Measurements from ENCODE around the gene SPATA24. TPM values are rescaled to one million over a fixed set of nuclear protein-coding genes. Genes with fewer than 3 reads are reported as not detected.

The SPATA24 gene
- total and polyA plus RNA-seq, 2 of the 13 experiments (the other 11 are each of a cell fraction or from before 2014, with no cell fraction given), result 6.0 to 11.1 TPM

DNA sequence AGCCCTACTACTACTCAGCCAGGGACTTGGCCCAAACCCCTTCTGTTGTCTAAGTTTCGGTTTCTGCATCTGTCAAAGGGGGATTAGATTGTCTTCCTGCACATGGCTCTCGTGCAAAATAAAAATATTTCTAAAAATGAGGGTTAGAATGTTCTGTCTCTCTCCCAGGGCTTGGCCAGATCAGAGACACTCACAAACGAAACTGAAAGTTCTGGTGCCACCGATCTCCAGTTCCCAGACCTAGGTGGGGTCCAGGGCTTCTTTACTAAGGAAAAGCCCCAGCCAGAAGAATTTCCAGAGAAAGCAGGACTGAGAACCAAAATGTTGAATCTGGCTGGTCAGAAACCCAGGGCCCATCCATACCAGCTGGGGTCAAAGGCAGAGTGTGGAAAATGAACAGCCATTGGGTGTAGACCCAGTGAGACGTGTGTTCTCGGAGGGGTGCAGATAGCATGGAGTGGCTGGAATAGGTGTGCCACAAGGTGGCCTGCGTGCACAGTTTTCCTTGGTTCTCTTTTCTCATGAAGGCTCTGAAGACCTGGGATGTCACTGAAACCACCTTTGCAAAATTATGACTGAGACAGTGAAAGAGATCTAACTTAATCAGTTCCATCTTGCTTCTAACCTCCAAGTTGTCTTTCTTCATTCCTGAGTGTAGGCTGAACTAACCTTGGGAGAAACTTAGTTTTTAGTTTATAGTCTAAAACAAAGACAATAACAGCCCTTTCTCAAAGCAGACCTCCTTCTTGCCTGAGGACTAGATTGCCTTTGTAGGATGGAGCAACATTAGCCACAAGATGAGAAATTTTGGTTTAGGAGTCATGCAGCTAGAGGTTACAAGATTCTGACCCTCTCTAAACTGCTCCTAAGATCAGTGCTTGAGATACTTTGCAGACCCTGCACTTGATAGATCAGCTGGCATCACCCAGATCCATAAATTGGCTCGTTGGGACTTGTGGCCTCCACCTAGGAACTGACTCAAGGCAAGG lies 18.5 kb downstream of the SPATA24 start (continued):
- TF ChIP-seq SNAPC2 (CRISPR knock-in tag; IDR thresholded peaks at IDR 0.05) (no peak), STAG1 (CRISPR knock-in tag; IDR thresholded peaks at IDR 0.05) (peak; percentile 79), ZNF12 (CRISPR knock-in tag; IDR thresholded peaks at IDR 0.05) (no peak), CBFB (CRISPR knock-in tag; IDR thresholded peaks at IDR 0.05) (no peak), HMG20B (CRISPR knock-in tag; conservative IDR thresholded peaks at IDR 0.05) (no peak), ZNF629 (CRISPR knock-in tag; conservative IDR thresholded peaks at IDR 0.05) (no peak), ZNF496 (CRISPR knock-in tag; IDR thresholded peaks at IDR 0.05; ENCODE audit: insufficient replicate concordance) (no peak), ZMYM4 (CRISPR knock-in tag; IDR thresholded peaks at IDR 0.05) (no peak; the same call in 1 of the 2 replicates), FOXK2 (IDR thresholded peaks at IDR 0.05) (no peak), ZNF260 (CRISPR knock-in tag; IDR thresholded peaks at IDR 0.05; ENCODE audit: borderline replicate concordance, low read depth) (no peak), HCFC1 (IDR thresholded peaks at IDR 0.05; ENCODE audit: low read depth, low read length) (no peak), ISL2 (CRISPR knock-in tag; IDR thresholded peaks at IDR 0.05) (no peak), ZFP91 (CRISPR knock-in tag; IDR thresholded peaks at IDR 0.05; ENCODE audit: borderline replicate concordance) (0 out of 2 replicates have a peak, but pooled peaks have one; percentile 43), FOXC1 (CRISPR knock-in tag; IDR thresholded peaks at IDR 0.05; ENCODE audit: borderline replicate concordance) (no peak), ZNF547 (CRISPR knock-in tag; IDR thresholded peaks at IDR 0.05) (no peak), CEBPG (CRISPR knock-in tag; IDR thresholded peaks at IDR 0.05) (peak; percentile 27; the same call in 1 of the 2 replicates), HBP1 (CRISPR knock-in tag; IDR thresholded peaks at IDR 0.05; ENCODE audit: low read depth) (no peak), ZNF33B (CRISPR knock-in tag; IDR thresholded peaks at IDR 0.05) (no peak), SRSF4 (IDR thresholded peaks at IDR 0.05; ENCODE audit: low read depth, low read length, poor library complexity, severe bottlenecking) (no peak), IKZF1 (IDR thresholded peaks at IDR 0.05) (no peak), ZFP90 (CRISPR knock-in tag; IDR thresholded peaks at IDR 0.05; ENCODE audit: borderline replicate concordance) (no peak), ZKSCAN8 (CRISPR knock-in tag; IDR thresholded peaks at IDR 0.05; ENCODE audit: borderline replicate concordance) (no peak), MLLT10 (CRISPR knock-in tag; IDR thresholded peaks at IDR 0.05) (no peak)
- TF ChIP-seq, protein P1, sequence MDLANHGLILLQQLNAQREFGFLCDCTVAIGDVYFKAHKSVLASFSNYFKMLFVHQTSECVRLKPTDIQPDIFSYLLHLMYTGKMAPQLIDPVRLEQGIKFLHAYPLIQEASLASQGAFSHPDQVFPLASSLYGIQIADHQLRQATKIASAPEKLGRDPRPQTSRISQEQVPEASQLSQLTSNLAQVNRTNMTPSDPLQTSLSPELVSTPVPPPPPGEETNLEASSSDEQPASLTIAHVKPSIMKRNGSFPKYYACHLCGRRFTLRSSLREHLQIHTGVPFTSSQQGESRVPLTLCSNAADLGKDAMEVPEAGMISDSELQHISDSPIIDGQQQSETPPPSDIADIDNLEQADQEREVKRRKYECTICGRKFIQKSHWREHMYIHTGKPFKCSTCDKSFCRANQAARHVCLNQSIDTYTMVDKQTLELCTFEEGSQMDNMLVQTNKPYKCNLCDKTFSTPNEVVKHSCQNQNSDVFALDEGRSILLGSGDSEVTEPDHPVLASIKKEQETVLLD (CRISPR knock-in tag; IDR thresholded peaks at IDR 0.05; ENCODE audit: low read depth), result no peak

Measured in HepG2 (cell line).